ENCODE results near the gene APPL2. TPM values are rescaled to one million over a fixed set of nuclear protein-coding genes. Genes with fewer than 3 reads are reported as not detected.

APPL2 gene
- total RNA-seq, 1 experiment from 2014 or later = 49.2 TPM

- peaks cover 5% of the 10 kb centered on the region for H3K36me3 ChIP-seq (ENCODE audit: control insufficient read depth, insufficient read depth, low read length)
- no peaks in the 10 kb centered on the region for H3K9me3 Mint-ChIP-seq (ENCODE audit: unreplicated experiment)
These were observed 33.8 kb downstream of the APPL2 start for GRCh38 chr12:105202202-105202601.

DNA sequence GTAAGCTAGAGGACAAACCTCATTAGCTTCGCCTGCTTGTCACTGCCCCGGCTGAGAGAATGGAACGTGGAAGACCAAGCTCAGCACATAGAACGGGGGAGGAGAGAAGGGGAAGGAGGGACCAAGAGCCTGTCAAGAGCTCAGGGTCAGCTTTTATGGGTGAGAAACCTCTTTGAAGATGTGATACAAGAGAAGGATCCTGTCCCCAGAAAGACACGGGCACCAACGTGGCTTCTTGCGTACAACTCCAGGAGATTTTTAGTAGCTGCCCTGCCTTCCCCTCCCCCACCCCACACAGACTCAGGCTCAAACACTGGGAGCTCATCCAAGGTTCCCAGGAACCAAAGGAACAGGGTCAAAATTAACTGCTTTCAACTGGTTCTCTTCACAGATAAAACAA, 34.7 kb downstream of the APPL2 start:
- Histone ChIP-seq H3K9me3 (no peaks in the 10 kb centered on the region), H3K27me3 (replicated peaks; ENCODE audit: control insufficient read depth, insufficient read depth, low read length) (no peaks in the 10 kb centered on the region), H3K36me3 (ENCODE audit: control insufficient read depth, insufficient read depth, low read length) (peaks cover 6% of the 10 kb centered on the region), H3K4me3 (ENCODE audit: low read depth, low read length) (no peak overlapping the region), H3K4me1 (no peaks in the 10 kb centered on the region)
- intact Hi-C loops (cut with micrococcal nuclease; ENCODE audit: unreplicated experiment) = no loop called here
- TF ChIP-seq, protein P1, sequence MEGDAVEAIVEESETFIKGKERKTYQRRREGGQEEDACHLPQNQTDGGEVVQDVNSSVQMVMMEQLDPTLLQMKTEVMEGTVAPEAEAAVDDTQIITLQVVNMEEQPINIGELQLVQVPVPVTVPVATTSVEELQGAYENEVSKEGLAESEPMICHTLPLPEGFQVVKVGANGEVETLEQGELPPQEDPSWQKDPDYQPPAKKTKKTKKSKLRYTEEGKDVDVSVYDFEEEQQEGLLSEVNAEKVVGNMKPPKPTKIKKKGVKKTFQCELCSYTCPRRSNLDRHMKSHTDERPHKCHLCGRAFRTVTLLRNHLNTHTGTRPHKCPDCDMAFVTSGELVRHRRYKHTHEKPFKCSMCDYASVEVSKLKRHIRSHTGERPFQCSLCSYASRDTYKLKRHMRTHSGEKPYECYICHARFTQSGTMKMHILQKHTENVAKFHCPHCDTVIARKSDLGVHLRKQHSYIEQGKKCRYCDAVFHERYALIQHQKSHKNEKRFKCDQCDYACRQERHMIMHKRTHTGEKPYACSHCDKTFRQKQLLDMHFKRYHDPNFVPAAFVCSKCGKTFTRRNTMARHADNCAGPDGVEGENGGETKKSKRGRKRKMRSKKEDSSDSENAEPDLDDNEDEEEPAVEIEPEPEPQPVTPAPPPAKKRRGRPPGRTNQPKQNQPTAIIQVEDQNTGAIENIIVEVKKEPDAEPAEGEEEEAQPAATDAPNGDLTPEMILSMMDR (IDR thresholded peaks at IDR 0.05; ENCODE audit: insufficient read depth in 1 of 2, low read depth in 1 of 2, low read length in 1 of 2, severe bottlenecking in 1 of 2, unreplicated experiment in 1 of 2) = no peak
- Mint-ChIP-seq H3K4me3 (ENCODE audit: unreplicated experiment) (no peak overlapping the region), H3K27me3 (ENCODE audit: insufficient read depth, unreplicated experiment) (no peaks in the 10 kb centered on the region), H3K4me1 (ENCODE audit: low read depth, unreplicated experiment) (no peaks in the 10 kb centered on the region), H3K27ac (ENCODE audit: unreplicated experiment) (no peak overlapping the region), H3K36me3 (ENCODE audit: insufficient read depth, unreplicated experiment) (peaks cover 35% of the 10 kb centered on the region), H3K9me3 (ENCODE audit: unreplicated experiment) (no peaks in the 10 kb centered on the region)
- no peak for DNase-seq
- ChIA-PET CTCF (interaction anchor here (0.6 kb wide), 1 partner anchor 1026 kb away, joined by 3 read pairs; no protein-coding TSS in a partner anchor), POLR2A (no interaction called here)
- no TSS peak for BruUV-seq (replicated peaks)

More at GRCh38 chr12:105202202-105202601, 33.8 kb downstream of the APPL2 start:
- Mint-ChIP-seq H3K27me3 (ENCODE audit: insufficient read depth, unreplicated experiment) (no peaks in the 10 kb centered on the region), H3K27ac (ENCODE audit: unreplicated experiment) (no peak overlapping the region), H3K36me3 (ENCODE audit: insufficient read depth, unreplicated experiment) (peaks cover 26% of the 10 kb centered on the region), H3K4me1 (ENCODE audit: low read depth, unreplicated experiment) (no peaks in the 10 kb centered on the region), H3K4me3 (ENCODE audit: unreplicated experiment) (no peak overlapping the region)
- DNase-seq = no peak
- ChIA-PET POLR2A (no interaction called here), CTCF (no interaction called here)
- intact Hi-C loops (cut with micrococcal nuclease; ENCODE audit: unreplicated experiment) = no loop called here
- BruUV-seq (replicated peaks) = no TSS peak
- no peaks in the 10 kb centered on the region for H3K9me3 ChIP-seq
- H3K4me1 ChIP-seq = no peaks in the 10 kb centered on the region
- TF ChIP-seq, protein P1 (IDR thresholded peaks at IDR 0.05; ENCODE audit: insufficient read depth in 1 of 2, low read depth in 1 of 2, low read length in 1 of 2, severe bottlenecking in 1 of 2, unreplicated experiment in 1 of 2) = no peak
- H3K27me3 ChIP-seq (replicated peaks; ENCODE audit: control insufficient read depth, insufficient read depth, low read length) = no peaks in the 10 kb centered on the region
- H3K4me3 ChIP-seq (ENCODE audit: low read depth, low read length) = no peak overlapping the region

GRCh38 chr12:105200385-105200784, 35.6 kb downstream of the APPL2 start:
- H3K36me3 Mint-ChIP-seq (ENCODE audit: insufficient read depth, unreplicated experiment) = peaks cover 37% of the 10 kb centered on the region
- ChIA-PET CTCF (no interaction called here), POLR2A (no interaction called here)
- Histone ChIP-seq H3K9me3 (no peaks in the 10 kb centered on the region), H3K36me3 (ENCODE audit: control insufficient read depth, insufficient read depth, low read length) (peaks cover 5% of the 10 kb centered on the region), H3K4me1 (no peaks in the 10 kb centered on the region), H3K27me3 (replicated peaks; ENCODE audit: control insufficient read depth, insufficient read depth, low read length) (no peaks in the 10 kb centered on the region), H3K4me3 (ENCODE audit: low read depth, low read length) (no peak overlapping the region)
- H3K27ac Mint-ChIP-seq (ENCODE audit: unreplicated experiment) = no peak overlapping the region
- no peaks in the 10 kb centered on the region for H3K4me1 Mint-ChIP-seq (ENCODE audit: low read depth, unreplicated experiment)
- intact Hi-C loops (cut with micrococcal nuclease; ENCODE audit: unreplicated experiment) = no loop called here
- TF ChIP-seq, protein P1 (IDR thresholded peaks at IDR 0.05; ENCODE audit: insufficient read depth in 1 of 2, low read depth in 1 of 2, low read length in 1 of 2, severe bottlenecking in 1 of 2, unreplicated experiment in 1 of 2) = no peak
- no peaks in the 10 kb centered on the region for H3K9me3 Mint-ChIP-seq (ENCODE audit: unreplicated experiment)
- no TSS peak for BruUV-seq (replicated peaks)
- no peak for DNase-seq
- H3K4me3 Mint-ChIP-seq (ENCODE audit: unreplicated experiment) = no peak overlapping the region
- H3K27me3 Mint-ChIP-seq (ENCODE audit: insufficient read depth, unreplicated experiment) = no peaks in the 10 kb centered on the region

Data from Caco-2 (cell line).